A375 (cell line): Measurements from ENCODE around the gene ARPC1A. TPM values are rescaled to one million over a fixed set of nuclear protein-coding genes. Genes with fewer than 3 reads are reported as not detected.

Experiments
- total RNA-seq: library from RNA; depleted of rRNA; stranded (reverse); fragments of >200 nt; shearing (Covaris generic); gene quantifications from 2 replicates; pipeline ENCODE4 v1.2.3, GENCODE V29; 2014; rRNA removed

ARPC1A gene
- total RNA-seq, result 104 and 112 TPM in 2 replicates

DNA sequence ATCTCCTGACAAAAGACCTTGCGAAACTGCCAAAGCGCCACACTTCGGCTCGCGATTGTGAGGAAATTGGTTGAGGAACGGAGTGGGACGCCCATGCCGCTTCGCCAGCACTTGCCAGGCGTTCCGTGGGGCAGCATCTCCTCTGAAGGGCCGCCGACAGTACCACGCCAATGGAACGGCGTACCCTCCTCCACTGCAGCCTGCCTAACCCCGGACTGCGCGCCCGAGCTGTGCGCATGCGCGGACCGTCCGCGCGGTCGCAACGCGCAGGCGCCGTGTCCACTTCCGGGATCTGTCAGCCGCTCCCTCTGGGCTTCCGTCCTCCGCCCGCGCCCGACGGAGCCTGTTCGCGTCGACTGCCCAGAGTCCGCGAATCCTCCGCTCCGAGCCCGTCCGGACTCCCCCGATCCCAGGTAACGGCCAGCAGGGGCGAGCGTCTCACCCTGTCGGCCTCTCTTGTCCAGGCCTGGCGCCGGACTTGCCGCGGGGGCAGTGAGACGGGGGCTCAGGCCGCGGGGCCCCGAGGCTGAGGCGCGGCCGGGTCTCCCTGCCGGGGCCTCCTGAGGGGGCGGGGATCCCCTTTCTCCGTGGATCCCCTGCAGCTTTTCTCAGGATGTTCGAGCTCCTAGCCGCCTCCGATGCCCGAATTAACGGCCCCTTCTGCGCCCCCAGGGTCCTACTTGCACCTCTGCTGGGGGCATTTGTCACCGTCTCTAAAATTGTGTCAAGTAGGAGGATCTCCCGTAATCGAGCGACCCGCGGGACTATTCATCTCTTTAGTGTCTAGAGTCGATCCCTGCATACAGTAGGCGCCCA is at the start of gene ARPC1A:
Gene ARPC1A, plus strand, starts transcription at position 307 of the 816 bp plus-strand sequence. CDS start 7,456 bp downstream, outside the sequence.

DNA sequence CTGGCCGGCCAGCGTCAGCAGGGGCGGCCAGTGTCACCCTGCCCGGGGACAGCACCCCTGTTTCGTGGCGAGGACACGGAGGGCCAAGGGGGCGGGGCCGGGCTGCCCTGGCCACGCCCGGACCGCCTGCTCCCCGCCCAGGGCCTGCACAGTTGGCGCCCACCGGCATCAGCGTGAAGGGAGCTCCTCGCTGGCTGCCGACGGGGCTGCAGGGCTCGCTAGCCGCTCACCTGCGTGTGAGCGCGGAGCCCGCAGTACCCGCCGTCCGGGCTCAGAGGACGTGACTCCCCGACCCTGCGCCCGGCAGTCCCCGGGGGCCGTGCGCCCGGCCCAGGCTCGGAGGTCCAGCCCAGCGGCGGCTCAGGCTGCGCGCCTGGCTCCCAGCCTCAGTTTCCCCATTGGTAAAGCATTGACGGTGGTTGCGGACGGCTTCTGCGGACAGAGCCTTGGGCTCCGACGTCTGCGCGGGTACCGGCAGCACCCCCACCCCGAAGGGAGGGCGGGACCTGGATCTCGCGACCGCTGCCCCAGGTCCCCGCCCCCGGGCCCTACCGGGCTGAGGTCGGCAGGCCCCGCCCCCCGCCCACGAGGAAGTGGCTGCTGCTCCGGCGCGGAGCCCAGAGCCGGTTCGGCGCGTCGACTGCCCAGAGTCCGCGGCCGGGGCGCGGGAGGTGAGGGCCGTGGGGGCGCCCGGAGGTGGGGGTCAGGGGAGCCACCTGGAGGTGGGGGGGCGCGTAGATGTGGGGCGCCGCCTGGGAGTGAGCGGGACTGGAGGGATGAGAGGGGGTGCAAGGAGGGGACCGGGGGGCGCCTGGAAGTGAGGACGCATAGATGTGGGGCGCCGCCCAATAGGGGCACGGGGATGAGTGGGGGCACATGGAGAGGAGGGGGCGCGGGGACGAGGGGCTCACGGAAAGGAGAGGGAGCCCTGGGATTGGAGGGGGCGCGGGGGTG is 48.7 kb downstream of the ARPC1A start, which contains the start of gene ARPC1B:
Gene ARPC1B, plus strand, starts transcription at position 620 of the 954 bp plus-strand sequence. CDS start 10,985 bp downstream, outside the sequence.

DNA sequence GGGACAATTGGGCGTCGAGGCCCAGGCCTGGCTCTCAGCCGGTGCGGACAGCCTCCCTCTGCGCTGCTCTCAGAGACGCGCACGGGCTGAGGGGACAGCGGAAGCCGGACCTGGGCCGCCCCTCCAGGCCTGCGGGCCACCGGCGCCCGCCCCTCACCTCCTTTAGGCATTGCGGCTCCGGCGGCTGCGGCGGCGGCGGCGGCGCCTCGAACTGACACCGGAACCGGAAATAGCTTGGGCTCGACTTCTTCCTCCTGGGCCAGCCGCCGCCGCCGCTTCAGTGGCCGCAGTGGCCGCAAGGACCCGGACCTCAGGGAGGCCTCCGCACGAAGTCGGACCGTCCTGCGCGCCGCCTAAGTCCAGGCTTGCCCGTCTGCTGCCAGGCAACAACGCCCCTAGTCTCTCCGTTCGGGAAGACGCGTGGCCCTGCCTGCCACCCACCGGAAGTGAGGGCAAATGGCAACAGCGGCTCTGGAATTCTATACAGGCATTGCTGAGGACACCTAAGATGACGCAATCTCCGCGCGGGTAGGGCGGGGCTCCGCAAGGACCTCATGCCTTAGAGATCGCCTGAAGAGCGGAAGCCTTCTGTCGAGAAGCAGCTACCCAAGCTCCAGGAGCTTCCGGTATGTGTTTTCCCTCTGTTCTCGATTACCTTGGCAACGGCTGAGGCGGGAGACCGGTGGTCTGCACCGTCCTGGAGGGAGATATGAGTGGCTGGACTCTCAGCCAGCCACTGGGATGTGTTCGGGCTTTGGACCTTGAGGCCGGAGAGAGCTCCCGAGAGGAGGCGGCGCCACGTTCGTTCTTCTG is 82.9 kb downstream of the ARPC1A start, which contains the start of the genes BUD31 and PDAP1:
Gene BUD31, plus strand, starts transcription at position 591 of the 813 bp plus-strand sequence. CDS start 2,124 bp downstream, outside the sequence.
Gene PDAP1, minus strand, starts transcription at position 219 of the 813 bp plus-strand sequence. Its CDS starts 49 bp downstream, at position 170.

Other genes with a start within 250 kb of the ARPC1A start
- 22.8 TPM in 2 replicates for gene SMURF1, start 181.8 kb upstream of the ARPC1A start, total RNA-seq
- gene KPNA7, start 117.8 kb upstream of the ARPC1A start, total RNA-seq, result not detected in 2 replicates
- 0.87 and 1.7 TPM in 2 replicates for gene MYH16, start 53.1 kb upstream of the ARPC1A start, total RNA-seq
- 371 and 418 TPM in 2 replicates for gene ARPC1B, start 48.8 kb downstream of the ARPC1A start, total RNA-seq
- gene PDAP1, start 82.7 kb downstream of the ARPC1A start, total RNA-seq, result 115 and 116 TPM in 2 replicates
- gene BUD31, start 83.1 kb downstream of the ARPC1A start, total RNA-seq, result 274 and 315 TPM in 2 replicates
- 9.2 and 13.2 TPM in 2 replicates for gene PTCD1, start 112.9 kb downstream of the ARPC1A start, total RNA-seq
- gene CPSF4, start 113.0 kb downstream of the ARPC1A start, total RNA-seq, result 58.6 and 64.0 TPM in 2 replicates
- gene ATP5MF, start 140.3 kb downstream of the ARPC1A start, total RNA-seq, result 632 and 731 TPM in 2 replicates
- gene ZNF789, start 147.0 kb downstream of the ARPC1A start, total RNA-seq, result 8.4 and 17.3 TPM in 2 replicates
- 30.3 and 30.7 TPM in 2 replicates for gene ZNF394, start 174.4 kb downstream of the ARPC1A start, total RNA-seq
- gene ZKSCAN5, start 178.8 kb downstream of the ARPC1A start, total RNA-seq, result 10.8 and 12.2 TPM in 2 replicates
- 4.1 and 5.1 TPM in 2 replicates for gene FAM200A, start 226.2 kb downstream of the ARPC1A start, total RNA-seq
- 121 and 149 TPM in 2 replicates for gene ZNF655, start 232.7 kb downstream of the ARPC1A start, total RNA-seq